GM20000 (cell line): ENCODE measurements around the gene CHCHD5.

ENCODE experiments used
- DNase-seq: peaks from one replicate; pipeline ENCODE4 v3.0.0; 2012; ENCODE audit warnings: low spot score
- TF ChIP-seq, protein P1 (sequence below): IDR thresholded peaks from 2 replicates; pipeline ENCODE4 v1.5.1; 2012; ENCODE audit warnings: mild to moderate bottlenecking, control low read depth; ENCODE audit errors: extremely low read depth, missing control alignments

CHCHD5 gene

DNA sequence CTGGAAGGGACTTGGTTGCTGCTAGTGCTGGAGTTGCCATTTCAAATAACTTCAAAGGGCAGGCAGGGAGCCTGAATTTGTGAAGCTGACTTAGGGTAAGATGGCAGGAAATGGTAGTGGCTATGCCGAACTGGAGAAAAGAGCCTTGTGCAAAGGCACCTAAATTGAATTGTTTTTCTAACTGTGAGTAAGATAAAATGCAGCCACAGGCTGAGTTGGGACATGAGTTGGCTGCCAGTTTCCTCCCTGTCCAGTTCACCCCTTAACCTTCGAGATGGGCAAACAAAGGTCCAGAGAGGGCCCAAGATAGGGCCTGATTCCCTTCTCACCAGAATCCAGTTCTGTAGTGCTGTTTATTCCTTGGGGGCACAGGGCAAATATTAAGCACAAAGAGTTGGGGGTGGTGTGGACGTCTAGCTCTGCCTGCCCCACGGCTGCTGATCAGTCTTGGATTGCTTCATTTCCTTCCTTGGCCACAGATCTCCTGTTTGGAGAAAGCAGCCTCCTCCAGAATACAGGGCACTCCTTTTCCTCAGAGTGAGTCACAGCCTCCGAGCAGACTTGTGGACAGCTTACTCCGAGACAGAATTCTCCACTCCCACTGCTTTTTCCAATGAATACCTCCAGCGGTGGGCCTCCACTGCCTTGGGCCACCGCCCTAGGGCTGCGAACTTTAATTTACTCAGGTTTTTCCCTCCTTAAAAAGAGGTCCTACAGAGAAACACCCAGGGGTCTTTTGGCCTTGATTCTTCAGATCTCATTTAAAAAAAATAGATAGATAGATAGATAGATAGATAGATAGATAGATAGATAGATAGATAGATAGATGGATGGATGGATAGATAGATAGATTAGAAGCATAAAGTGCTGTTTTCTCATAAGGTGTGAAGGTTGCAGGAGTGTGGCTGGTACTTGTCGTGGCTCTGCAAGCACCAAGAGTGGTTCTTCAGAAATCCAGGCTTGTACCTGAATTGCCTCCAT, 42.9 kb downstream of the CHCHD5 start:
- TF ChIP-seq, protein P1, sequence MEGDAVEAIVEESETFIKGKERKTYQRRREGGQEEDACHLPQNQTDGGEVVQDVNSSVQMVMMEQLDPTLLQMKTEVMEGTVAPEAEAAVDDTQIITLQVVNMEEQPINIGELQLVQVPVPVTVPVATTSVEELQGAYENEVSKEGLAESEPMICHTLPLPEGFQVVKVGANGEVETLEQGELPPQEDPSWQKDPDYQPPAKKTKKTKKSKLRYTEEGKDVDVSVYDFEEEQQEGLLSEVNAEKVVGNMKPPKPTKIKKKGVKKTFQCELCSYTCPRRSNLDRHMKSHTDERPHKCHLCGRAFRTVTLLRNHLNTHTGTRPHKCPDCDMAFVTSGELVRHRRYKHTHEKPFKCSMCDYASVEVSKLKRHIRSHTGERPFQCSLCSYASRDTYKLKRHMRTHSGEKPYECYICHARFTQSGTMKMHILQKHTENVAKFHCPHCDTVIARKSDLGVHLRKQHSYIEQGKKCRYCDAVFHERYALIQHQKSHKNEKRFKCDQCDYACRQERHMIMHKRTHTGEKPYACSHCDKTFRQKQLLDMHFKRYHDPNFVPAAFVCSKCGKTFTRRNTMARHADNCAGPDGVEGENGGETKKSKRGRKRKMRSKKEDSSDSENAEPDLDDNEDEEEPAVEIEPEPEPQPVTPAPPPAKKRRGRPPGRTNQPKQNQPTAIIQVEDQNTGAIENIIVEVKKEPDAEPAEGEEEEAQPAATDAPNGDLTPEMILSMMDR: no peak
- DNase-seq: no peak

DNA sequence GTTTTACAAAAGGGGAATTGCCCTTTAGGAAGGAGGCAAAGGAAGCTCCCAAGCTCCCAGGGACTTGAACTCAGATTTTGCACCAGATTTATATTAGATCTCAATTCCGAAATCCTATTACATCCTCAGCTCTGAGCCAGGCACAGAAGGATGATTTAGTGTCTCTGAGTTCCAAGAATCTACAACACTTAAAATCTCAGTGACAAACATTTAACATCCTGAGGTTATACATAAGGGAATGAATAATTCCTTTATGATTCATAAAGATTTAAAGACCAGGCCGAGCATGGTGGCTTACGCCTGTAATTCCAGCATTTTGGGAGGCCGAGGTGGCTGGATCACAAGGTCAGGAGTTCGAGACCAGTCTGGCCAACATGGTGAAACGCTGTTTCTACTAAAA, 44.8 kb downstream of the CHCHD5 start:
- no peak for DNase-seq
- TF ChIP-seq, protein P1: no peak

DNA sequence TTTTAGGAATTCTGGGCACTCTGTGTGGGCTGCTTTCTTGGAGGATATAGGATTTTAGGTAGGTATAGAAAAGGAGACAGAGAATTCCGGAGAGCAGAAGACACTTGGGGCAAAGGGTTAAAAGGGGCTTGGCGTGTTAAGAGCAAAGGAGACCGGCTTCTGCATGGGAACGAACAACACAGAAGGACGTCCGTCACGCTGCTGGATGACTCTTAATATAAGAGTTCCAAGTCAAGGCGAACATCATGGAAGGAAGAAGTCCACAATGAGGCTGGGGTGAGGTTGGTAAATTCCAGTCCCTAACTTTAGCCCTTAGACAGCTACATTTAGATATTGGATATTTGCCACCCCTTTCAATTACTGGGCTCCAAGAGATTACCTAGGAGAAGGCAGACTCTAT, 45.4 kb downstream of the CHCHD5 start:
- no peak for DNase-seq
- TF ChIP-seq, protein P1: no peak

DNA sequence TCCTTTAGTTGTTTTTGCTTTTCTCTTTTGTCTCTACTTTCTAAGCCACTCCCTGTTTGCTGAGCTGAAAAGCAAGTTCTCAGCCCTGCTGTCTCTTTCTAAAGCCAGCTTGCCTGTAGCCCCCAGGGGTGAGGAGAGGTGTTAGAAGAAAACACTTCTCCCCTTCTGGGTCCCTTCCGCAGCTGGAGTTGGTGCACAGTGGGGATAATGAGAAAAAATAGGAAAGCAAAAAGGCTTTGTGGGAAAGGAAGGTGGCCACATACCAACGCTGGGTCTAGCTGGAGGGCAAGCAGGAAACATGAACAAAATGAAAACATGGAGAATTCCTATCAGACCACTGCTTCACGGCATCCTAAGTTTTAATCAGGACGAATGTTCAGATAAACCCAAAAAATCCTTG, 45.9 kb downstream of the CHCHD5 start:
- no peak for DNase-seq
- TF ChIP-seq, protein P1: no peak

DNA sequence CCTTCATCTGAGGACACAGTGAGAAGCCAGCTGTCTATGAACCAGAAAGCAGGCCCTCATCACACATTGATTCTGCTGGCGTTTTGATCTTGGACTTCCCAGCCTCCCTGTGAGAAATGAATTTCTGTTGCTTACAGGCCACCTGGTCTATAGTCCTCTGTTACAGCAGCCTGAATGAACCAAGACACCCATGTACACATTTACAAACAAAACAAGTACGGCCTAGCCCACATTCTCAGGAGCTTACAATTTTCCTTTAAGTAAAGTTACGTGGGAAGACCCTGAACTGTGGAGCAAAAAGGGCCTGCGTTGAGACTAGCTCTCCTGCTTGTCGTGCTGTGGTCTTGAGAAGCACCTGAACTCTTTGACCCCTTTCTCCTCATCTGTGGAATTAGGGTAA, 49.3 kb downstream of the CHCHD5 start:
- no peak for DNase-seq
- TF ChIP-seq, protein P1: no peak

DNA sequence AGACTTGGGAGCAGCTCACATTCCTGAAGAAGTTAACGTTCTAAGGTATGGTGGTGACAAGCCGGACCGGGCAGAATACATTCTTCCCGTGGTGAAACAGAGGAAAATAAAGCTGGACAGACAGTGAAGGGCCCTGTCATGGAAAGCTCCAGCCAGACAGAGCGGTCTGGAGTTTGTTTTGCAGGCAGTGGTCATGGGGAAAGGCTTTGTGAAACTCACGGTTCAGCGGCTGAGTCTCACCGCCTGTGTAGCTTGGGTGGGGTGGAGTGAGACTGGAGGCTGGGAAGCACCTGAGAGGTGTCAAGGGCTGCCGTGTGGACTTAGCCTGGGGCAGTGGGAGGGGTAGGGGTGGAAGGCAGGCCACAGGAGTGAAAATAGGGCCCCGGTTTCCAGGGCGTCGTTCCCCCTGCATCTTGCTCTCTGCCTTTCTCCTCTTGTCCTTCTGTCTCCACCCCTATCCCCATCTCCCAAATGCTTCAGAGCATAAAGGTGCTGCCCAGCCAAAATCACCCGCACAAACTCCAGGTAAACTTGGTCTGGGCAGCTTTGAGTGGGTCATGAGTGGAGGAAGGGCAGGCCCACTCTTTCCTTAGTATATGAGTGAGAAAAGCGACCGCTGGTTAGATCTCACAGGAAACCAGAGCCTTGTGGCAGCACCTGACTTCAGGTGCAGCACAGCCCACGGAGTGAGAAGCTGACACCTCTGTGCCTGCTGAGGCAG, 49.9 kb downstream of the CHCHD5 start:
- TF ChIP-seq, protein P1: no peak
- peak; percentile 40 for DNase-seq

DNA sequence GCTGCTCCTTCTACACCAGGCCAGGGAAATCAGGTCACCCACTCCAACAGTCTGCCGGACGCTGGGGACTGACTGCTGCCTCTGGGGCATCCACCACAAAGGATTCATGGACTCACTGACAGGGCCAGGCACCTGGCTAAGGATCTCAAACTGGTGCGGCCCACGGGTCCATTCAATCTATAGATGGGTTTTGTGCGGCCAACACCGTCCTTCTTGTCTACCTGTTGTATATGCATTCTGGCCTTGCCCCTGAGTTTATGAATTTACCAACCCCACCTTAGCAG, 50.4 kb downstream of the CHCHD5 start:
- DNase-seq: no peak
- TF ChIP-seq, protein P1: no peak
